Fibroblast of lung (primary cell): ENCODE data around the gene PPP1R1A. TPM values are rescaled to one million over a fixed set of nuclear protein-coding genes. Genes with fewer than 3 reads are reported as not detected.

Source experiments
- DNase-seq, 2 donors: peaks; one replicate each; pipeline versions ENCODE4 v3.0.0 to v3.0.0-alpha.2; 2010; ENCODE audit warnings: low read depth in 2 of 2
- H2AFZ ChIP-seq: 2 replicates; pipeline ENCODE4 v1.5.1; 2012; ENCODE audit warnings: low read length, control low read depth, inconsistent platforms
- H3K27ac ChIP-seq: 2 replicates; pipeline ENCODE4 v1.5.1; 2011; ENCODE audit warnings: low read length, control low read depth; ENCODE audit not compliant: insufficient read depth
- H3K27me3 ChIP-seq: 2 replicates; pipeline ENCODE4 v1.5.1; 2011; ENCODE audit warnings: mild to moderate bottlenecking, low read length; ENCODE audit not compliant: control insufficient read depth, insufficient read depth
- H3K36me3 ChIP-seq: 2 replicates; pipeline ENCODE4 v1.5.1; 2011; ENCODE audit warnings: low read length; ENCODE audit not compliant: control insufficient read depth, insufficient read depth
- H3K4me1 ChIP-seq: 2 replicates; pipeline ENCODE4 v1.5.1; 2011; ENCODE audit warnings: low read length; ENCODE audit not compliant: control insufficient read depth, insufficient read depth; ENCODE audit errors: extremely low read depth
- H3K4me2 ChIP-seq: 2 replicates; pipeline ENCODE4 v1.5.1; 2011; ENCODE audit warnings: low read length, control low read depth; ENCODE audit not compliant: insufficient read depth; ENCODE audit errors: extremely low read depth
- H3K4me3 ChIP-seq, 4 experiments: fragments of 200-600 bp in 1 of 4; sonication (generic) in 1 of 4; replicated peaks in 1 of 4; 2 replicates each; pipeline ENCODE4 v1.5.1; 2011 to 2016; ENCODE audit warnings: low read length in 4 of 4, low read depth in 3 of 4, mild to moderate bottlenecking in 3 of 4, control low read depth in 2 of 4, inconsistent platforms in 1 of 4, mixed read lengths in 1 of 4; ENCODE audit not compliant: insufficient read depth in 1 of 4; ENCODE audit errors: control extremely low read depth in 1 of 4
- H3K79me2 ChIP-seq: 2 replicates; pipeline ENCODE4 v1.5.1; 2012; ENCODE audit warnings: mild to moderate bottlenecking, low read length, inconsistent platforms; ENCODE audit not compliant: control insufficient read depth, insufficient read depth
- H3K9ac ChIP-seq: 2 replicates; pipeline ENCODE4 v1.5.1; 2011; ENCODE audit warnings: mild to moderate bottlenecking, low read length, control low read depth; ENCODE audit not compliant: insufficient read depth
- H3K9me3 ChIP-seq: 2 replicates; pipeline ENCODE4 v1.5.1; 2012; ENCODE audit warnings: low read depth, low read length; ENCODE audit not compliant: control insufficient read depth, insufficient read depth
- H4K20me1 ChIP-seq: 2 replicates; pipeline ENCODE4 v1.5.1; 2011; ENCODE audit warnings: low read length; ENCODE audit not compliant: control insufficient read depth, insufficient read depth; ENCODE audit errors: extremely low read depth
- EZH2 ChIP-seq: IDR thresholded peaks from 2 replicates; pipeline ENCODE4 v1.5.1; 2012; ENCODE audit warnings: low read length, control low read depth, mild to moderate bottlenecking; ENCODE audit errors: missing control alignments
- polyA plus RNA-seq, 2 donors: library from polyadenylated mRNA; depleted of rRNA in 1 of 2; stranded (reverse) in 1 of 2; unstranded in 1 of 2; fragments of >200 nt; gene quantifications; 2 replicates each; pipeline ENCODE4 v1.2.1, GENCODE V29; 2011 to 2012; ENCODE audit warnings: missing spikeins in 1 of 2
- total RNA-seq: library from RNA; depleted of rRNA; stranded (reverse); fragments of >200 nt; gene quantifications from 2 replicates; pipeline ENCODE4 v1.2.1, GENCODE V29; 2014
- TF ChIP-seq, protein P1 (sequence below), 2 donors: IDR thresholded peaks in 1 of 2; conservative IDR thresholded peaks in 1 of 2; 1 replicate in 1 of 2; 2 replicates in 1 of 2; pipeline ENCODE4 v1.5.1; 2011 to 2012; ENCODE audit warnings: low read length in 2 of 2, control low read depth in 1 of 2, inconsistent platforms in 1 of 2, low read depth in 1 of 2, mild to moderate bottlenecking in 1 of 2

Gene PPP1R1A
- total and polyA plus RNA-seq, 2 donors (not counting 1 experiment from before 2014, with no cell fraction given), result not detected

DNA sequence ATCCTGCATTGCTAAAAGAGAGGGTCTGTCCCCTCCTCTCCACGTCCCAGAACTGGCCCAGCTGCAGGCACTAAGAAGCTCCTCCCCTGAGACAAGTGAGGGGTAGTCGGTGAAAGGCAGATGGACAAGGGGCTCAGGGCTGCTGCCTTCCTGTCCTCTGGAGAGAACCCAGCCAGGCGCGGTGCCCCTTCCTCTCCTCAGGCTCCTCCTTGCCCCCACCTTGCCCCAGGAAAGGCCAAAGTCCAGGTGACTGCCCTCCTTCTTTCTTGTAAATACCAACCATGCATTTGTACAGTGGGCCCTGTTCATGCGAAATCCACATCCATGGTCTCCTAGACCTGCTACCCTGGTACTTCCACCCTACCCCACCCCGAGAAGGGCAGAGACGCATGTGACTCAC is 9.7 kb downstream of the PPP1R1A start:
- no peak for DNase-seq
- Histone ChIP-seq H3K4me3 (no peak overlapping the region), H3K79me2 (no peaks in the 10 kb centered on the region), H3K4me2 (no peak overlapping the region), H2AFZ (no peak overlapping the region), H3K27ac (no peak overlapping the region), H4K20me1 (no peaks in the 10 kb centered on the region), H3K27me3 (peaks cover 4% of the 10 kb centered on the region), H3K9me3 (no peaks in the 10 kb centered on the region), H3K4me1 (no peaks in the 10 kb centered on the region), H3K9ac (no peak overlapping the region), H3K36me3 (no peaks in the 10 kb centered on the region)
- no peak for TF ChIP-seq EZH2
- TF ChIP-seq, protein P1, sequence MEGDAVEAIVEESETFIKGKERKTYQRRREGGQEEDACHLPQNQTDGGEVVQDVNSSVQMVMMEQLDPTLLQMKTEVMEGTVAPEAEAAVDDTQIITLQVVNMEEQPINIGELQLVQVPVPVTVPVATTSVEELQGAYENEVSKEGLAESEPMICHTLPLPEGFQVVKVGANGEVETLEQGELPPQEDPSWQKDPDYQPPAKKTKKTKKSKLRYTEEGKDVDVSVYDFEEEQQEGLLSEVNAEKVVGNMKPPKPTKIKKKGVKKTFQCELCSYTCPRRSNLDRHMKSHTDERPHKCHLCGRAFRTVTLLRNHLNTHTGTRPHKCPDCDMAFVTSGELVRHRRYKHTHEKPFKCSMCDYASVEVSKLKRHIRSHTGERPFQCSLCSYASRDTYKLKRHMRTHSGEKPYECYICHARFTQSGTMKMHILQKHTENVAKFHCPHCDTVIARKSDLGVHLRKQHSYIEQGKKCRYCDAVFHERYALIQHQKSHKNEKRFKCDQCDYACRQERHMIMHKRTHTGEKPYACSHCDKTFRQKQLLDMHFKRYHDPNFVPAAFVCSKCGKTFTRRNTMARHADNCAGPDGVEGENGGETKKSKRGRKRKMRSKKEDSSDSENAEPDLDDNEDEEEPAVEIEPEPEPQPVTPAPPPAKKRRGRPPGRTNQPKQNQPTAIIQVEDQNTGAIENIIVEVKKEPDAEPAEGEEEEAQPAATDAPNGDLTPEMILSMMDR (conservative IDR thresholded peaks at IDR 0.05 in 1 of 2, IDR thresholded peaks at IDR 0.05 in 1 of 2; ENCODE audit: low read depth in 1 of 2, low read length in 2 of 2), result no peak

DNA sequence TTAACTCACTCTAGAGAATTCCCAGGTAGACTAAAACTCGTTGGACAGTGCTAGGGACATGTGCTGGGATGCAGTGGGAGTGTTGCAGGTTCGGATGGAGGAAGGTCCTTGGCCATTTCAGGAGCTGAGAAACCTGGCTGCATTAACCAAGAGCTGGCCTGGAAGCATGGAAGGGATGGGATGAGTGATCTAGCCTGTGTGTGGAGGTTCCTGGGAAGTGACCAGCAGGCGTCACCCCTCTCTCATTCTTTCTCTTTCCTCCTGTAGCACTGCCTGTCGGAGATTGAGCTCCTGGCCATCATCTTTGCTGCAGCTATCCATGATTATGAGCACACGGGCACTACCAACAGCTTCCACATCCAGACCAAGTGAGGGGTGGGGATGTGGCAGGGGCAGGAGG is 15.6 kb downstream of the PPP1R1A start:
- H3K4me3 ChIP-seq, result no peak overlapping the region
- H3K9me3 ChIP-seq, result no peaks in the 10 kb centered on the region
- H3K4me2 ChIP-seq, result no peak overlapping the region
- no peak overlapping the region for H3K27ac ChIP-seq
- H3K27me3 ChIP-seq, result no peaks in the 10 kb centered on the region
- no peak overlapping the region for H2AFZ ChIP-seq
- no peaks in the 10 kb centered on the region for H3K36me3 ChIP-seq
- DNase-seq, result no peak
- H3K79me2 ChIP-seq, result no peaks in the 10 kb centered on the region
- no peaks in the 10 kb centered on the region for H4K20me1 ChIP-seq
- H3K4me1 ChIP-seq, result no peaks in the 10 kb centered on the region
- TF ChIP-seq EZH2, result no peak
- TF ChIP-seq, protein P1 (conservative IDR thresholded peaks at IDR 0.05 in 1 of 2, IDR thresholded peaks at IDR 0.05 in 1 of 2; ENCODE audit: low read depth in 1 of 2, low read length in 2 of 2), result no peak
- H3K9ac ChIP-seq, result no peak overlapping the region

GRCh38 chr12:54571193-54572188 is 17.0 kb downstream of the PPP1R1A start:
- TF ChIP-seq, protein P1 (conservative IDR thresholded peaks at IDR 0.05 in 1 of 2, IDR thresholded peaks at IDR 0.05 in 1 of 2; ENCODE audit: low read depth in 1 of 2, low read length in 2 of 2), result no peak
- no peak for TF ChIP-seq EZH2
- no peaks in the 10 kb centered on the region for H3K9me3 ChIP-seq
- no peak overlapping the region for H3K27ac ChIP-seq
- DNase-seq, result no peak
- no peaks in the 10 kb centered on the region for H4K20me1 ChIP-seq
- no peak overlapping the region for H3K4me3 ChIP-seq
- peaks cover 1% of the 10 kb centered on the region for H3K27me3 ChIP-seq
- no peaks in the 10 kb centered on the region for H3K4me1 ChIP-seq
- H2AFZ ChIP-seq, result no peak overlapping the region
- no peaks in the 10 kb centered on the region for H3K79me2 ChIP-seq
- H3K9ac ChIP-seq, result no peak overlapping the region
- H3K36me3 ChIP-seq, result no peaks in the 10 kb centered on the region
- H3K4me2 ChIP-seq, result no peak overlapping the region
